ENCODE results near the gene C1orf105.

Gene C1orf105

DNA sequence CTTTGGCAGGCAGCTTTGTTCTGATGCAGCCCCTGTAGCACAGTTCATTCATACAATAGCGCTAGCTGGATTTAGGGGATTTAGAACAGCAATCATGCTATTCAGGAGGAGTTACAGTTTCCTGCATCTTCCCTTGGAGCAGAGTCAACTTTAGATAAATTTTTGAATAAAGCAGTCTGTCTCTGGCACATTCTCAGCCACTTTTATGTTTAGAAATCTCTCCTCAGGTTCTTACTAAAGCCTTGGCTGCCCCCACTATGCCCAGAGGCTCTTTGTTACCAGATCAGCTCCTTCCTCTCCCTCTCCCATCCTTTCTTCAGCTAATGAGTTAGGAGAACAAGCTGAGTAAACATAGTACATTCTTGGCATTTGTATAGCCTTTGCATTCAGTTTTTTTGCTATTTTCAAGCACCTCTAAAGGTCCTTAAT lies 40.4 kb downstream of the C1orf105 start:
- FAIRE-seq: no peak

DNA sequence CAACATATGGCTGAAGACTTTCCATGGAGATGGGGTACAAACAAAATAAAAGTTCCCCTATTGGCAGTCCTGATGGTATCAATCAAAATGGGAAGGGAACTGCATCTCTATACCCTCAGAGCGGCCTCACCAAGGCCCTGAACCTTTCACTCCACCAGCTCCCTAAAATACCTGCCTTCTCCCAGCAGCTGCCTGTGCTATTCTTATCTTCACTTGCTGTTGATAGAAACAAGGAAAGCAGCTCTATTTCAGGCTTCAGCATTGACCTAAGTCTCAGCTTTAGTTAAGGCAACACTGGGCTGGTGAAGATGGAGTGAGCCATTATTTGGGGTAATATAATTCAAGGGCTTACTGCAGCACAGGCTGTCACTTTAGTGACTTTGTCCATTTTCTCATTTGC lies 45.1 kb downstream of the C1orf105 start:
- FAIRE-seq: no peak

DNA sequence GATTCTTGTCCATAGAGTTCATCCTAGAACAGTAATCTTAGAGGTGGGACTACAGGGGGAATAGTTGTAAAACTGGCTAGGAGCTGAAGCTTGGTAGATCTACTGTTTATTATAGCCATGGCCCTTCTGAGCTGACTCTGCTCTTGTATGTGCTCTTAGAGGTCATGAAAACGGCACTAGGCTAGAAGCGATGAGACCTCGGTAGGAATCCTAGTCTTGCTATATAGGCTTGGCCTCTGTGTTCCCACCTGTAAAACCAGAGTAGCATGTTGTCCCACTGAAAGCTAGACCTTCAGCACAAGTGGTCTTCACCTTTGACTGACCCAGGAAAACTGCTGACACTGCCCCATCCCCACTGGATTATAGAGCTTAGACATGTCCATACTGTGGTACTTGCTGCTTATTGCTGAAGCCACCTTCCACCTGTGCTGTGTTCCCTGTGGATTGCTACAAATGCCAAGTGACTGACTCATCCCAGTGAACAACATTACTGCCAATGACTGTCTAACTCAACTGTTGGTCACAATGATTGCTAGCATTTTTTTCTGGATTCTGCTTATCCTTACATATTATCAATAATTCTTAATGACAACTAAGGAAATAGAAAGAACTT lies 46.4 kb downstream of the C1orf105 start:
- no peak for FAIRE-seq

GRCh38 chr1:172467446-172467845 lies 47.0 kb downstream of the C1orf105 start:
- no peak for FAIRE-seq

- no peak for FAIRE-seq
Observed at GRCh38 chr1:172468296-172468695, 47.8 kb downstream of the C1orf105 start.

DNA sequence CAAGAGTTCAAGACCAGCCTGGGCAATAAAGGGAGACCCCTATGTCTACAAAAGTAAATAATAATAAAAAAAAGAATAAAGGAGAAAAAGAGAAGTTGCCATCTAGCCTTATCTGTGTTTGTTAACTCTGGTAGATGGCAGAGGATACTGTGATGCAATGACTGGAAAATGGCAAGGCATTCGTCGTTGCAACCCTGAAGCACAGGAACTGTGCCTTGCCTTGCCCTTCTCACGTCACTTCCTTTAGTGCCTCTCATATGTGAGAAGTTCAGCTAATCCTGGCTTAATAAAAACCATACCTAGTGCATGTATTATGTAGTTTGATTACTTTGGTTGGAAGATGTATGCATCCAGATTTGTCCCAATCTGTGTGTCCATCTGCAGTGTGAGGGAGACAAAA lies 49.2 kb downstream of the C1orf105 start:
- no peak for FAIRE-seq

DNA sequence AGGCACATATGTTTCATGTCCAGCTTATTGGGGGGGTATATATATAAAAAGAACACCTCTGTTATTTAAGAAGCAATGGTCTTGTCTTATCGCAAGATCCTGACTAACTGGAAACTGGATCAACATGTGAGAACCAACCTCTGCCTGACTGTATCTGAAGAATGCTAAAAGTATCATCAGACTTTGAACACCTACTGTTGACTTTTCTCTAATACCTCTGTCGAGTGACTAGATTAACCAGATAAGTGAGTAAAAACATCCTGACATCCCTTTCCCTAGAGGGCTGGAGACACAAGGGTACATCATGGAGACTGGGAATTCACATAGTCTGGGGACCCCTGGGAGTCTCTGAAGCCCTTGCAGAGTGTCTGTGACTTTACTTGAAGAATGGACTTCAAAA lies 49.7 kb downstream of the C1orf105 start:
- no peak for FAIRE-seq

- no peak for FAIRE-seq
Observed at GRCh38 chr1:172471666-172472065, 51.2 kb downstream of the C1orf105 start.

GRCh38 chr1:172472495-172472894 lies 52.0 kb downstream of the C1orf105 start:
- FAIRE-seq: no peak

- no peak for FAIRE-seq
Observed at GRCh38 chr1:172473302-172473701, 52.8 kb downstream of the C1orf105 start.

DNA sequence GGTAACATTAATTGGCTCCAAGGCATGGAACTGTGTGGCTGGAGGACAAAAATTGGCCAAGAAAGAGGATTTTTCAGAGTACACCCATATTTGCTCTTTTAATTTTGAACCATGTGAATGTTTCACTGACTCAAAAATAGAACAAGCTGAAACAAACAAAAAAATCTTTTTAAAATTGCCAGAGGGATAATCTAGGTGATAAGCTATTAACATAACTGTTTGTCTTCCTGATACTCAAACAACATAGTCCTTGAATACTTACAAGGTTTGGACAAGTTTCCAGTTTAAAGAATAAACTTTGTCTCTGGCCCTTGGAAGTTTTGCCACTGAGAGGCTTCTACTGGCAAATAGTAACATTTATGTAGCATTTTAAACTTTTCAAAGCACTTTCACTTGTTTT lies 53.4 kb downstream of the C1orf105 start:
- FAIRE-seq: no peak

- no peak for FAIRE-seq
Observed at GRCh38 chr1:172476218-172476811, 55.8 kb downstream of the C1orf105 start.

- no peak for FAIRE-seq
Observed at GRCh38 chr1:172477216-172477615, 56.7 kb downstream of the C1orf105 start.

DNA sequence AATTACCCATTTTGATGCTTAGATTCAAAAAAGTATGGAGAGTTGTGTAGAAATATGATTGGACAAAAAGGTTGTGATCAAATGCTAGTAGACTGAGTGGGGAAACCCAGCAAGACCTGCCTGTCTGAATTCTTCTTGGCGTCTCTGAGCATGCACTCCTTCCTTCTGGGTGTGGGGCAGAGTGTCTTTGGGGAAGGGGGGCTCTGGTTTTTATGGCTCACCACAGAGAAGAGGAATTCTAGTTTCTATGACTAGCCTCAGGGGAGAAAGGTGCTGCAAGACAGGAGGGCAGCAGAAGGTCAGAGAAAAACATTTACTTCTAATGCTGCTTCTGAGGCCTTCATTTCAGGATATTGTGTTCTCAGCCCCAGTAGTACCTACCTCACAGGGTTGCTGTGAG lies 57.3 kb downstream of the C1orf105 start:
- no peak for FAIRE-seq

- FAIRE-seq: no peak
Observed at GRCh38 chr1:172478485-172478884, 58.0 kb downstream of the C1orf105 start.

DNA sequence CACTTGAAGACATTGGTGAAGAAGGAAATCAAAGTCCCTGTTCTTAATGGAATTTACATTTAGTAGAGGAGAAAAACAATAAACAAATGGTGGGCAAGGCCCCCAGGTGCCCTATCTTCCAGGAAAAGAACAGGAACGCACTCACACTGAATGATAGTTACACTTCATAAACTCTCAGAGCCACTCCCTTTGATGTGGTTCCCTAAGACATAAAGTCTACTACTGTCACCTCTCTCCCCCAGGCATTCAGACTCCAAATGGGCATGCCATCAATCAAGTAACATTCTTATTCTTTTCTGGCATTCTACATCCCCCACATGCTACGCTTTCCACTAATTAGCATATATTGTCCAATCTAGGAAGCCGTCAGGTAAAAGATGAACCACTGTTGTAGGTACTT lies 59.9 kb downstream of the C1orf105 start:
- no peak for FAIRE-seq

- no peak for FAIRE-seq
Observed at GRCh38 chr1:172482044-172482443, 61.6 kb downstream of the C1orf105 start.

- no peak for FAIRE-seq
Observed at GRCh38 chr1:172483448-172483847, 63.0 kb downstream of the C1orf105 start.

- no peak for FAIRE-seq
Observed at GRCh38 chr1:172484252-172484651, 63.8 kb downstream of the C1orf105 start.

- FAIRE-seq: no peak
Observed at GRCh38 chr1:172485626-172486025, 65.1 kb downstream of the C1orf105 start.

DNA sequence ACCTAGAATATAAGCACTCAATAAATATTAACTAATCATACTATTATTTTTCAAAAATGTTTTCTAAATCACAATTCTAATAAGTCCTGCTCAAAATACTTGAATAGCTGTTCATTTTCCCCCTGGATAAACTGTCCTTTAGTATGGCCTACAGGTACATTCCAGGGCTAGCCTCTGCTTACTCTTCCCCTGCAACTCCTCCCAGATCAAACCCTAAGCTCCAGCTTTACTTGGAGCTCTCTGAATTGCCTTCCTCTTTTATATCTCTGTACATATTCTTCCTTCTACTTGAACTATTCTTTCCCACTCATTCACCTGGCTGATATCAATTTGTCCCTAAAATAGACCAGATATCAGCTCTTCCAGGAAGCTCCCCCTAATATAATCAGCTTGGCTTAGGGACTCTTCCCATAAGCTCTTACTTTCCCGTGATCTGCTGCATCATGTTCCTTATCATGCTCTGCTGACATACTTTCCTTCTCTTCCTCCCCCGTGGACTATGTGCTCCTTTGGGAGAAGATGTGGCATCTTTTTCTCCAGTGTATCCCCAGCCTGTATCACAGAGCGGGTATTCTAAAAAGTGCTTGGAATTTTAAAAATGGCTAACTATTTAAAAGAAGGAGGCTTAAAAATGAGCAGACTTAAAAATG lies 66.4 kb downstream of the C1orf105 start:
- no peak for FAIRE-seq

DNA sequence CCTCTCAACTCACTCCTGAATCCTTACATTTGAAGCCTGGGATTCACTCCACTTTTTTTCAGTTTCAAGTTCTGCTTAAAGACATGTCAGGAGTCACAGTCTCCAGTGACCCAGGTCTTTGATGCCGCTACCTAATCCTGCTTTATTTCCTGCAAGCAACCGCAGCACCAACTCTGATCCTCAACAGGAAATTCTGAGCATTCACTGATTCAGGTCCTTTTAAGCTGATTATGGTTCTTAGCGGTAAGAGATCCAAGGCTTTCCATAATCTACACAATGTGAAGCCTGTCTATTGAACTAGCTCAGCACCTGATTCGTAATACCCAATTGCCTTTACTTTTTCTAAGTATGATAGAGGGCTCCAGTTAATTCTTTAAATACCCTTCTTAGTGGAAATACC lies 67.1 kb downstream of the C1orf105 start:
- FAIRE-seq: no peak

DNA sequence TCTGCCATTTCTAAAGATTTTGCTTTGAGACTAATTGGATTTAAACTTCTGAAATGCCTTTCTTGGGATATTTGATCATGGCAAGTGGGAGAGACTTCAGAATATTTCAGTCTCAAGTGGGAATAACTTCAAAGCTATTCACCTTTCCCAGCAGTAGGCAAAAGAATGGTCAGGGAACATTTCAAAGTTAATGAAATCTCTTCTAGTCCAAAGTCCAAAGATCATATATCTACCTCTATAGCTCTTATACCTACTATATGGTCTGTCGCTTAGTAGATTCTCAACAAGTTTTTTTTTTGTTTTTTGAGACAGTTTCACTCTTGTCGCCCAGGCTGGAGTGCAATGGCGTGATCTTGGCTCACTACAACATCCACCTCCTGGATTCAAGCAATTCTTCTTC lies 67.9 kb downstream of the C1orf105 start:
- FAIRE-seq: no peak

- FAIRE-seq: no peak
Observed at GRCh38 chr1:172489847-172490246, 69.4 kb downstream of the C1orf105 start.

- no peak for FAIRE-seq
Observed at GRCh38 chr1:172492421-172492820, 71.9 kb downstream of the C1orf105 start.

All from endometrium (tissue), 2 donors.